B cell (primary cell): ENCODE measurements around the gene LRIG3. TPM values are rescaled to one million over a fixed set of nuclear protein-coding genes. Genes with fewer than 3 reads are reported as not detected.

ENCODE experiments used
- ATAC-seq: fragments of 200-7000 bp; cut with Tn5 transposase; one replicate; pipeline ENCODE4 v1.10.0; 2021; ENCODE audit warnings: low read depth, mild to moderate bottlenecking, moderate number of reproducible peaks, moderate library complexity
- CTCF ChIA-PET: fragments of 350-600 bp; sonication (Branson Sonifier 250); formaldehyde crosslinking; loops from one replicate; lab custom pipeline; 2021; ENCODE audit warnings: antibody characterized with exemption, inconsistent platforms; lab: Charles Lee
- POLR2A ChIA-PET: fragments of 350-600 bp; sonication (Branson Sonifier 250); formaldehyde crosslinking; loops from one replicate; lab custom pipeline; 2021; ENCODE audit warnings: antibody characterized with exemption; lab: Charles Lee
- DNase-seq: peaks from one replicate; pipeline ENCODE4 v3.0.0; 2013
- H2AFZ ChIP-seq: 2 replicates; pipeline ENCODE4 v1.6.1; 2012; ENCODE audit warnings: mild to moderate bottlenecking, low read depth, low read length; ENCODE audit not compliant: insufficient read depth, poor library complexity, severe bottlenecking
- H3K27ac ChIP-seq, 2 donors: 1 replicate in 1 of 2; 2 replicates in 1 of 2; pipeline ENCODE4 v1.5.1; 2012 to 2013; ENCODE audit warnings: low read length in 2 of 2, mild to moderate bottlenecking in 2 of 2, moderate library complexity in 1 of 2
- H3K27me3 ChIP-seq, 4 experiments: fragments of 200-600 bp in 1 of 4; sonication (generic) in 1 of 4; replicated peaks in 1 of 4; 1 replicate in 2 of 4; 2 replicates in 2 of 4; pipeline versions ENCODE4 v1.6.1 to v1.7.0; 2013 to 2016; ENCODE audit warnings: low read length in 3 of 4, mild to moderate bottlenecking in 2 of 4, mixed read lengths in 1 of 4, moderate library complexity in 1 of 4; ENCODE audit not compliant: insufficient read depth in 4 of 4, control insufficient read depth in 3 of 4; ENCODE audit errors: control extremely low read depth in 1 of 4
- H3K36me3 ChIP-seq, 2 experiments: replicated peaks in 1 of 2; 1 replicate in 1 of 2; 2 replicates in 1 of 2; pipeline versions ENCODE4 v1.6.1 to v1.7.1; 2013; ENCODE audit warnings: low read length in 1 of 2; ENCODE audit not compliant: insufficient read depth in 2 of 2, control insufficient read depth in 1 of 2; ENCODE audit errors: control extremely low read depth in 1 of 2, extremely low read depth in 1 of 2
- H3K4me1 ChIP-seq, 2 donors: fragments of 200-600 bp in 1 of 2; sonication (generic) in 1 of 2; 1 replicate in 1 of 2; 2 replicates in 1 of 2; pipeline versions ENCODE4 v1.5.1 to v1.6.1; 2013 to 2017; ENCODE audit warnings: low read length in 2 of 2; ENCODE audit not compliant: control insufficient read depth in 2 of 2, insufficient read depth in 2 of 2
- H3K4me2 ChIP-seq: replicated peaks from 2 replicates; pipeline ENCODE3; 2012; ENCODE audit warnings: mild to moderate bottlenecking, low read depth, low read length; ENCODE audit not compliant: poor library complexity, severe bottlenecking
- H3K4me3 ChIP-seq, 5 experiments: fragments of 200-600 bp in 1 of 5; sonication (generic) in 1 of 5; 1 replicate in 3 of 5; 2 replicates in 2 of 5; pipeline versions ENCODE4 v1.5.1 to v1.7.0; 2011 to 2016; ENCODE audit warnings: low read length in 4 of 5, mild to moderate bottlenecking in 4 of 5, low read depth in 2 of 5, control low read depth in 1 of 5, moderate library complexity in 1 of 5; ENCODE audit not compliant: insufficient read depth in 1 of 5; ENCODE audit errors: control extremely low read depth in 1 of 5, extremely low read depth in 1 of 5
- H3K79me2 ChIP-seq: fragments of 200-600 bp; sonication (generic); one replicate; pipeline ENCODE4 v1.6.0; 2016; ENCODE audit warnings: low read length; ENCODE audit not compliant: control insufficient read depth, insufficient read depth
- H3K9ac ChIP-seq: fragments of 200-600 bp; sonication (generic); 2 replicates; pipeline ENCODE4 v1.6.1; 2017; ENCODE audit warnings: mild to moderate bottlenecking, low read length, moderate library complexity
- H3K9me3 ChIP-seq, 3 donors: one replicate each; pipeline versions ENCODE4 v1.6.1 to v1.7.1; 2013; ENCODE audit warnings: low read length in 2 of 3; ENCODE audit not compliant: control insufficient read depth in 2 of 3, insufficient read depth in 1 of 3; ENCODE audit errors: control extremely low read depth in 1 of 3
- H4K20me1 ChIP-seq: 2 replicates; pipeline ENCODE4 v1.6.0; 2012; ENCODE audit warnings: mild to moderate bottlenecking, low read length; ENCODE audit not compliant: insufficient read depth, control insufficient read depth, poor library complexity, severe bottlenecking
- H3K27ac Mint-ChIP-seq: one replicate; pipeline ENCODE4 v1.8.0; 2021; ENCODE audit warnings: mixed read lengths
- H3K27me3 Mint-ChIP-seq: one replicate; pipeline ENCODE4 v1.8.0; 2021; ENCODE audit warnings: mixed read lengths
- H3K4me1 Mint-ChIP-seq: one replicate; pipeline ENCODE4 v1.8.0; 2021; ENCODE audit warnings: mixed read lengths
- H3K4me3 Mint-ChIP-seq: one replicate; pipeline ENCODE4 v1.8.0; 2021; ENCODE audit warnings: mixed read lengths
- H3K9me3 Mint-ChIP-seq: one replicate; pipeline ENCODE4 v1.8.0; 2022; ENCODE audit warnings: mixed read lengths; ENCODE audit not compliant: insufficient read depth
- EZH2 ChIP-seq: IDR thresholded peaks from 2 replicates; pipeline ENCODE4 v1.6.1; 2012; ENCODE audit warnings: borderline replicate concordance, low read depth, mild to moderate bottlenecking, moderate library complexity, low read length; ENCODE audit not compliant: insufficient read depth, poor library complexity, severe bottlenecking
- WGBS: methylation state at CpG from one replicate; pipeline ENCODE4 v1.1.5; 2013; ENCODE audit warnings: missing lambda C conversion rate; ENCODE audit not compliant: insufficient coverage; 5-methylcytosine and 5-hydroxymethylcytosine counted together
- intact Hi-C: fragments of 100-400 bp; cut with micrococcal nuclease; formaldehyde crosslinking; loops from one replicate; pipeline ENCODE4 v1.10.0; 2022
- polyA plus RNA-seq: library from polyadenylated mRNA; depleted of rRNA; stranded (reverse); fragments of >200 nt; gene quantifications from 2 replicates; pipeline ENCODE4 v1.2.3, GENCODE V29; 2012
- total RNA-seq, 2 donors: library from RNA; stranded (reverse); fragments of 120-200 nt in 1 of 2; gene quantifications; 1 replicate in 1 of 2; 2 replicates in 1 of 2; pipeline versions ENCODE4 v1.2.3 to v1.2.4, GENCODE V29; 2013 to 2022
- TF ChIP-seq, protein P1 (sequence below): fragments of 200-600 bp; IDR thresholded peaks from one replicate; pipeline ENCODE4 v1.8.0; 2022; ENCODE audit warnings: antibody characterized with exemption, mild to moderate bottlenecking

Gene LRIG3
- total and polyA plus RNA-seq, 2 donors (not counting 1 experiment from before 2014, with no cell fraction given), result 0.13 TPM; not detected in 1

DNA sequence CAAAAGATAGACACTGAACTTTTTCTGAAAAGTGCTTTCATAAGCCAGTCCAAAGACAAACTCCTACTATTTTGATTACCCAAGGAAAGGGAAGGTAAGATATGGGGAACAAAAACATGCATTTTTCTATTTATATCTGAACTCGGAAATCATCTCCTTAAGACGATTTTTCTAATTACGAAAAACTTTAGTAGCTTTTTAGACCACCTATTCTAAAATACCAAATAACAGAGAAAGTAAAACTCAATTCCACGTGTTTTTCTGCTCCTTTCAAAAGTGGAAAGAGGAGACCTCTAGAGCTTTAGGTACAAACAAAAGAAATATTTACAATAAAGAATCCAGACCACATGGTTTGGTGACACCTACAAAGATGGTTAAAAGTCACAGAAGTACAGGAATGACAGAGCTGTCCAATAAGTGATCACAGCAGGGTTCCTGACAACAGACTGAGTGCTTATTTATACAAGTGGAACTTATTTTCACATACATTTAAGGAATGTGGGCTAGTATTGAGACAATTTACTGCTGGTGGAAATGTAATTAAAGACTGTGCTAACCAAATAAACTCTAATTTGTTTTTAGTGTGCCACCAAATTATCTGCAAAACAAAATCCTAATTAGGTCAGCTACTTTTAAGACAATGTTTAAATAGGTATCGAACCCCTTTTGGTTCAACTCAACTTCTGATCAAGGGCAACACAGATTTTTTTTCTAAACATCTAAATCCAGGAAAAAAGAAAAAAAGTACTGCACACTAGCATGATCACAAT, 2.4 kb downstream of the LRIG3 start:
- Histone ChIP-seq H3K9me3 (peaks cover 0 to 1% (median 0%) of the 10 kb centered on the region in 3 donors), H3K4me1 (peaks cover 3% of the 10 kb centered on the region in 2 donors), H3K4me3 (no peak overlapping the region), H3K4me2 (no peak overlapping the region), H3K9ac (no peak overlapping the region), H3K79me2 (no peaks in the 10 kb centered on the region), H2AFZ (no peak overlapping the region), H3K27me3 (peaks cover 0 to 13% (median 10%) of the 10 kb centered on the region in 4 experiments), H3K36me3 (no peaks in the 10 kb centered on the region), H3K27ac (no peak overlapping the region), H4K20me1 (no peaks in the 10 kb centered on the region)
- TF ChIP-seq, protein P1, sequence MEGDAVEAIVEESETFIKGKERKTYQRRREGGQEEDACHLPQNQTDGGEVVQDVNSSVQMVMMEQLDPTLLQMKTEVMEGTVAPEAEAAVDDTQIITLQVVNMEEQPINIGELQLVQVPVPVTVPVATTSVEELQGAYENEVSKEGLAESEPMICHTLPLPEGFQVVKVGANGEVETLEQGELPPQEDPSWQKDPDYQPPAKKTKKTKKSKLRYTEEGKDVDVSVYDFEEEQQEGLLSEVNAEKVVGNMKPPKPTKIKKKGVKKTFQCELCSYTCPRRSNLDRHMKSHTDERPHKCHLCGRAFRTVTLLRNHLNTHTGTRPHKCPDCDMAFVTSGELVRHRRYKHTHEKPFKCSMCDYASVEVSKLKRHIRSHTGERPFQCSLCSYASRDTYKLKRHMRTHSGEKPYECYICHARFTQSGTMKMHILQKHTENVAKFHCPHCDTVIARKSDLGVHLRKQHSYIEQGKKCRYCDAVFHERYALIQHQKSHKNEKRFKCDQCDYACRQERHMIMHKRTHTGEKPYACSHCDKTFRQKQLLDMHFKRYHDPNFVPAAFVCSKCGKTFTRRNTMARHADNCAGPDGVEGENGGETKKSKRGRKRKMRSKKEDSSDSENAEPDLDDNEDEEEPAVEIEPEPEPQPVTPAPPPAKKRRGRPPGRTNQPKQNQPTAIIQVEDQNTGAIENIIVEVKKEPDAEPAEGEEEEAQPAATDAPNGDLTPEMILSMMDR, result no peak
- TF ChIP-seq EZH2, result no peak
- H3K4me1 Mint-ChIP-seq, result peaks cover 12% of the 10 kb centered on the region
- ChIA-PET CTCF (no interaction called here), POLR2A (no interaction called here)
- H3K9me3 Mint-ChIP-seq, result no peaks in the 10 kb centered on the region
- intact Hi-C loops, result no loop called here
- peaks cover 28% of the 10 kb centered on the region for H3K27me3 Mint-ChIP-seq
- DNase-seq, result no peak
- no peak for ATAC-seq
- WGBS, result 100% methylated on average over 1 of the region's 5 CpGs
- H3K27ac Mint-ChIP-seq, result no peak overlapping the region
- no peak overlapping the region for H3K4me3 Mint-ChIP-seq

DNA sequence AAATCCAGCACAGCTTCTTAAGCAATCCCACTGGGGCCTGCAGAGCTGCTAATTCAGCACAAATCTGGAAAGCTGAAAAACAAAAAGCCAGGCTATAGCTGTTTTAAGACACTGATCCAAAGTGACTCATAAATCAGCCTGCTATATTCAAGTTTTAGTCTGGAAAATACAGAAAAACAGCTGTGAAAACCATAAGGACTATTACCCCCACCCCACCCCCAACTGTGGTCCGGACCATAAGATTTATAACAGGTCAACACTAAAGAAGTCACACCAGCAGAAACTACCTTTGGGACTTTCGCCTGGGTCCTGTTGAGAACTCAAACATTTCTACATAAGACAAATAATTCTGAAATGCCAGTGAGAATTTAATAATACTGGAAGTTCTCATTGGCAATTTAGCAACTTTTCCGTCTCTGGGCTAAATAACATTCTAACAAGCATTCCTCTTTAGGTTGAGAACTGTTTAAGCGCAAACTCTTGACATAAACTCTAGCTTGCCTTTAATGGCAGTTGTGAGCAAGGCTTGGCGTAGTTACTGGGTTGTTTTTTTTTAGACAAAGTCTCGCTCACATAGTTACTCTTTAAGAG, 3.3 kb downstream of the LRIG3 start:
- H3K27ac ChIP-seq, result no peak overlapping the region
- ChIA-PET CTCF (no interaction called here), POLR2A (no interaction called here)
- H2AFZ ChIP-seq, result no peak overlapping the region
- H3K79me2 ChIP-seq, result no peaks in the 10 kb centered on the region
- H3K4me1 ChIP-seq, result peaks cover 3% of the 10 kb centered on the region in 2 donors
- H3K4me3 Mint-ChIP-seq, result no peak overlapping the region
- H3K9me3 Mint-ChIP-seq, result no peaks in the 10 kb centered on the region
- TF ChIP-seq EZH2, result no peak
- TF ChIP-seq, protein P1, result no peak
- no peak overlapping the region for H3K4me3 ChIP-seq
- no peak overlapping the region for H3K9ac ChIP-seq
- peaks cover 0 to 1% (median 0%) of the 10 kb centered on the region in 3 donors for H3K9me3 ChIP-seq
- H3K27ac Mint-ChIP-seq, result no peak overlapping the region
- H3K36me3 ChIP-seq, result no peaks in the 10 kb centered on the region
- H3K27me3 Mint-ChIP-seq, result peaks cover 21% of the 10 kb centered on the region
- ATAC-seq (no peak), DNase-seq (no peak)
- peaks cover 0 to 12% (median 10%) of the 10 kb centered on the region in 4 experiments for H3K27me3 ChIP-seq
- H3K4me1 Mint-ChIP-seq, result peaks cover 12% of the 10 kb centered on the region
- H4K20me1 ChIP-seq, result no peaks in the 10 kb centered on the region
- intact Hi-C loops, result no loop called here
- WGBS, result no CpG with 5 or more reads among the region's 6 CpGs
- no peak overlapping the region for H3K4me2 ChIP-seq
